ENCODE measurements around the gene P2RX7.

P2RX7 gene

GRCh38 chr12:121108492-121108891 lies 24.2 kb upstream of the P2RX7 start:
- no peak for TF ChIP-seq CTCF (IDR thresholded peaks at IDR 0.05)
- Histone ChIP-seq H3K79me2 (no peaks in the 10 kb centered on the region), H2AFZ (no peak overlapping the region)

GRCh38 chr12:121110211-121110940 lies 22.3 kb upstream of the P2RX7 start:
- Histone ChIP-seq H3K27me3 (ENCODE audit: control insufficient read depth, insufficient read depth, low read length) (no peaks in the 10 kb centered on the region), H3K27ac (no peak overlapping the region), H3K4me3 (ENCODE audit: low read depth, low read length) (no peak overlapping the region), H3K36me3 (ENCODE audit: control insufficient read depth, insufficient read depth, low read length) (no peaks in the 10 kb centered on the region), H3K9ac (no peak overlapping the region), H3K79me2 (no peaks in the 10 kb centered on the region), H3K9me3 (ENCODE audit: control insufficient read depth, low read length) (no peaks in the 10 kb centered on the region), H3K4me2 (ENCODE audit: low read length) (no peak overlapping the region), H3K4me1 (no peaks in the 10 kb centered on the region), H2AFZ (no peak overlapping the region)
- TF ChIP-seq CTCF (IDR thresholded peaks at IDR 0.05): peak; percentile 97

More at GRCh38 chr12:121108492-121108891, 24.2 kb upstream of the P2RX7 start:
- Histone ChIP-seq H3K4me2 (ENCODE audit: low read length) (no peak overlapping the region), H3K4me1 (no peaks in the 10 kb centered on the region), H3K9me3 (ENCODE audit: control insufficient read depth, low read length) (no peaks in the 10 kb centered on the region), H3K36me3 (ENCODE audit: control insufficient read depth, insufficient read depth, low read length) (no peaks in the 10 kb centered on the region), H3K27ac (no peak overlapping the region), H3K4me3 (ENCODE audit: low read depth, low read length) (no peak overlapping the region), H3K27me3 (ENCODE audit: control insufficient read depth, insufficient read depth, low read length) (no peaks in the 10 kb centered on the region), H3K9ac (no peak overlapping the region)

- Histone ChIP-seq H3K27ac (no peak overlapping the region), H3K27me3 (ENCODE audit: control insufficient read depth, insufficient read depth, low read length) (no peaks in the 10 kb centered on the region), H3K4me2 (ENCODE audit: low read length) (no peak overlapping the region), H3K4me1 (no peaks in the 10 kb centered on the region), H3K9me3 (ENCODE audit: control insufficient read depth, low read length) (no peaks in the 10 kb centered on the region), H3K36me3 (ENCODE audit: control insufficient read depth, insufficient read depth, low read length) (no peaks in the 10 kb centered on the region), H2AFZ (no peak overlapping the region), H3K4me3 (ENCODE audit: low read depth, low read length) (no peak overlapping the region), H3K9ac (no peak overlapping the region), H3K79me2 (no peaks in the 10 kb centered on the region)
- TF ChIP-seq CTCF (IDR thresholded peaks at IDR 0.05): no peak
These were observed 21.0 kb upstream of the P2RX7 start for GRCh38 chr12:121111684-121112083.

GRCh38 chr12:121112496-121112895 lies 20.2 kb upstream of the P2RX7 start:
- H3K27ac ChIP-seq: no peak overlapping the region
- H3K4me3 ChIP-seq (ENCODE audit: low read depth, low read length): no peak overlapping the region
- no peaks in the 10 kb centered on the region for H3K36me3 ChIP-seq (ENCODE audit: control insufficient read depth, insufficient read depth, low read length)
- no peak overlapping the region for H3K9ac ChIP-seq
- H3K9me3 ChIP-seq (ENCODE audit: control insufficient read depth, low read length): no peaks in the 10 kb centered on the region
- H3K4me2 ChIP-seq (ENCODE audit: low read length): no peak overlapping the region
- H3K4me1 ChIP-seq: no peaks in the 10 kb centered on the region
- no peak for TF ChIP-seq CTCF (IDR thresholded peaks at IDR 0.05)
- no peaks in the 10 kb centered on the region for H3K79me2 ChIP-seq
- no peaks in the 10 kb centered on the region for H3K27me3 ChIP-seq (ENCODE audit: control insufficient read depth, insufficient read depth, low read length)
- no peak overlapping the region for H2AFZ ChIP-seq

- Histone ChIP-seq H3K36me3 (ENCODE audit: control insufficient read depth, insufficient read depth, low read length) (no peaks in the 10 kb centered on the region), H3K27ac (no peak overlapping the region), H2AFZ (no peak overlapping the region), H3K4me3 (ENCODE audit: low read depth, low read length) (no peak overlapping the region), H3K27me3 (ENCODE audit: control insufficient read depth, insufficient read depth, low read length) (no peaks in the 10 kb centered on the region), H3K4me2 (ENCODE audit: low read length) (no peak overlapping the region), H3K9ac (no peak overlapping the region), H3K4me1 (no peaks in the 10 kb centered on the region), H3K9me3 (ENCODE audit: control insufficient read depth, low read length) (no peaks in the 10 kb centered on the region), H3K79me2 (no peaks in the 10 kb centered on the region)
- no peak for TF ChIP-seq CTCF (IDR thresholded peaks at IDR 0.05)
These were observed 19.6 kb upstream of the P2RX7 start for GRCh38 chr12:121113057-121113456.

All from parathyroid adenoma (tissue), 2 donors.